ENCODE data around the gene LRRC25.
A peak's percentile ranks its signal among the peaks of the same experiment; 100 is the strongest.
"Not testable (repeated sequence)": the region's sequence is repeated elsewhere in the genome, so short reads cannot be mapped to it uniquely, and the experiment has no call there.

The LRRC25 gene

DNA sequence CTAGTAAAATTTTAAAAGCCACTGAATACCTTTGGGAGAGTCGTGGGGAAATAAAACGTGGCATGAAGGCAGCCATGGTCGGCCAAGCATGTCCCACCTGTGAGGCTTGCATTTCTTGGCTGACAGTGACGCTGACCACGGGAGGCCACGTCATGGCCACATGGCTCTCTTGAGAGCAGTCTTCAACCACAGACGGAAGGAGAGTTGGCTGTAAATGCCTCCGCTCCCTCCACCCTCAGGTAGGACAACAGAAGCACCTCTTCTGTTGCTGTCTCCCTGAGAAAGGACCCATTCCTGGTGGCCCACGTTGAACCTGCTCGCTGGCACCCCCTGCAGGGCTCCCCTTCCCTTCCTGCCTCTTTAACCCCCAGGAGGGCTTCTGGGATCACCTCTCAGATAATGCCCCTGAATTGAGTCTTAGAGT lies 10.6 kb upstream of the LRRC25 start:
- no peak overlapping the region for H3K4me3 ChIP-seq (ENCODE audit: low read depth, low read length)
- TF ChIP-seq POLR2A (IDR thresholded peaks at IDR 0.05; ENCODE audit: extremely low read depth, insufficient read length) = no peak
- peak; percentile 87 for TF ChIP-seq MAX (IDR thresholded peaks at IDR 0.05; ENCODE audit: low read depth, low read length)
- peak; percentile 70 for TF ChIP-seq CTCF (IDR thresholded peaks at IDR 0.05; ENCODE audit: low read depth, low read length)
- TF ChIP-seq MYC (IDR thresholded peaks at IDR 0.05; ENCODE audit: low read depth, low read length) = peak; percentile 79
- peak; percentile 71 for DNase-seq (ENCODE audit: low read depth)

- H3K4me3 ChIP-seq (ENCODE audit: low read depth, low read length) = no peak overlapping the region
- no peak for DNase-seq (ENCODE audit: low read depth)
- no peak for TF ChIP-seq MYC (IDR thresholded peaks at IDR 0.05; ENCODE audit: low read depth, low read length)
- TF ChIP-seq POLR2A (IDR thresholded peaks at IDR 0.05; ENCODE audit: extremely low read depth, insufficient read length) = no peak
- TF ChIP-seq CTCF (IDR thresholded peaks at IDR 0.05; ENCODE audit: low read depth, low read length) = no peak
- no peak for TF ChIP-seq MAX (IDR thresholded peaks at IDR 0.05; ENCODE audit: low read depth, low read length)
Observed at GRCh38 chr19:18406749-18407148, 9.3 kb upstream of the LRRC25 start.

GRCh38 chr19:18405754-18406153 lies 8.3 kb upstream of the LRRC25 start:
- not testable (repeated sequence) for H3K4me3 ChIP-seq (ENCODE audit: low read depth, low read length); DNase-seq (ENCODE audit: low read depth)

DNA sequence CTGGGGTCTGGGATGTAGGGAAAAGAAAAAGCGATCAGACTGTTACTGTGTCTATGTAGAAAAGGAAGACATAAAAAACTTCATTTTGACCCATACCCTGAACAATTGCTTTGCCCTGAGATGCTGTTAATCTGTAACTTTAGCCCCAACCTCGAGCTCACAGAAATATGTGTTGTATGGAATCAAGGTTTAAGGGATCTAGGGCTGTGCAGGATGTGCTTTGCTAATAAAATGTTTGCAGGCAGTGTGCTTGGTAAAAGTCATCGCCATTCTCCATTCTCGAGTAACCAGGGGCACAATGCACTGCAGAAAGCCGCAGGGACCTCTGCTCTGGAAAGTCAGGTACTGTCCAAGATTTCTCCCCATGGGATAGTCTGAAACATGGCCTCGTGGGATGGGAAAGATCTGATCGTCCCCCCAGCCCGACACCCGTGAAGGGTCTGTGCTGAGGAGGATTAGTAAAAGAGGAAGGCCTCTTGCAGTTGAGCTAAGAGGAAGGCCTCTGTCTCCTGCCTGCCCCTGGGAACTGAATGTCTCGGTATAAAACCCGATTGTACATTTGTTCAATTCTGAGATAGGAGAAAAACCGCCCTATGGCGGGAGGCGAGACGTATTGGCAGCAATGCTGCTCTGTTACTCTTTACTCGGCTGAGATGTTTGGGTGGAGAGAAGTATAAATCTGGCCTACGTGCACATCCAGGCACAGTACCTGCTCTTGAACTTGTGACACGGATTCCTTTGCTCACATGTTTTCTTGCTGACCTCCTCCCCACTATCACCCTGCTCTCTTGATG lies 5.2 kb upstream of the LRRC25 start:
- not testable (repeated sequence) for H3K4me3 ChIP-seq (ENCODE audit: low read depth, low read length)
- peak; percentile 42 for DNase-seq (ENCODE audit: low read depth)

- peak; percentile 30 for TF ChIP-seq POLR2A (IDR thresholded peaks at IDR 0.05; ENCODE audit: extremely low read depth, insufficient read length)
- TF ChIP-seq MYC (IDR thresholded peaks at IDR 0.05; ENCODE audit: low read depth, low read length) = 0 out of 2 replicates have a peak, but pooled peaks have one; percentile 56
- peak; percentile 64 for TF ChIP-seq CTCF (IDR thresholded peaks at IDR 0.05; ENCODE audit: low read depth, low read length)
- TF ChIP-seq MAX (IDR thresholded peaks at IDR 0.05; ENCODE audit: low read depth, low read length) = peak; percentile 62; the same call in 1 of the 2 replicates
- H3K4me3 ChIP-seq (ENCODE audit: low read depth, low read length) = no peak overlapping the region
- peak; percentile 98 for DNase-seq (ENCODE audit: low read depth)
Observed at GRCh38 chr19:18401580-18402112, 4.2 kb upstream of the LRRC25 start.

DNA sequence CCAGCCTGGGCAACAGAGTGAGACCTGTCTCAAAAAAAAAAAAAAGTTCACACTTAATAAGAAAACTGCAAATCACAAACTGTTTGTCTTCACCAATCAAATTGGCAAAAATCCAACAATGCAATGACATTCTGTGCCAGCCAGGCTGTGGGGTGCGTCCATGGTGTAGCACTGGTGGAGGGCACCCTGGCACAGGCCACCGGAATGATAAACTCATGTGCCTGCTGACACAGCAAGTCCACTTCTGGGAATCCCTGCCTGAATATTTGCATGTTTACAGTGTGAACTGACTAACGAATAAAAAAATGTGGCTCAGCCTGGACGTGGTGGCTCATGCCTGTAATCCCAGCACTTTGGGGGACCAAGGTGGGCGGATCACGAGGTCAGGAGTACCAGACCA lies 1.6 kb upstream of the LRRC25 start:
- no peak overlapping the region for H3K4me3 ChIP-seq (ENCODE audit: low read depth, low read length)
- TF ChIP-seq CTCF (IDR thresholded peaks at IDR 0.05; ENCODE audit: low read depth, low read length) (no peak), MYC (IDR thresholded peaks at IDR 0.05; ENCODE audit: low read depth, low read length) (no peak), MAX (IDR thresholded peaks at IDR 0.05; ENCODE audit: low read depth, low read length) (no peak), POLR2A (IDR thresholded peaks at IDR 0.05; ENCODE audit: extremely low read depth, insufficient read length) (no peak)
- DNase-seq (ENCODE audit: low read depth) = no peak
